ENCODE measurements around the gene TOM1.

The TOM1 gene

DNA sequence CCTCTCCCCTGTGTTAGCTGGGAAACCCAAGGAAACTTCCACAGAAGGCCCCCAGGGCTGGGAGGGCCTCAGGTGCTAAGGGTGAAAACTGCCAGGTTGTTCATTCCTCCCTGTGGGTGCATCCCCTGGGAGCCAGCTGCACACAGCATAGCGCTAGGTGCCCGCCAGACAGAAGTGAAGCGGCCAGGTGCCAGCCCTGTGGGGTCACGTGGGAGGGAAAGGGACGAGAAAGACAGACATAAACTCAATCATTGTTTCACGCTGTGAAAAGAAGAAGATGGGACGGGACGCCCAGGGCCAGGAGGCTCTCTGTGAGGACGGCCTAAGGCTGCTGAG lies 49.6 kb downstream of the TOM1 start:
- H3K9me3 ChIP-seq (ENCODE audit: control insufficient read depth, insufficient read depth, low read length), result no peaks in the 10 kb centered on the region
- H3K4me3 ChIP-seq (ENCODE audit: low read depth, low read length), result no peak overlapping the region
- H3K9ac ChIP-seq (ENCODE audit: low read depth, low read length), result no peak overlapping the region; the same call in 1 of the 2 replicates
- H3K4me1 ChIP-seq (ENCODE audit: control insufficient read depth, insufficient read depth, low read length), result peaks cover 10% of the 10 kb centered on the region; the same call in 1 of the 2 replicates
- no peak overlapping the region for H3K27ac ChIP-seq (ENCODE audit: low read depth, low read length)
- H3K27me3 ChIP-seq (ENCODE audit: control insufficient read depth, insufficient read depth, low read length), result peaks cover 6% of the 10 kb centered on the region
- H3K36me3 ChIP-seq (ENCODE audit: control insufficient read depth, insufficient read depth, low read length), result no peaks in the 10 kb centered on the region

DNA sequence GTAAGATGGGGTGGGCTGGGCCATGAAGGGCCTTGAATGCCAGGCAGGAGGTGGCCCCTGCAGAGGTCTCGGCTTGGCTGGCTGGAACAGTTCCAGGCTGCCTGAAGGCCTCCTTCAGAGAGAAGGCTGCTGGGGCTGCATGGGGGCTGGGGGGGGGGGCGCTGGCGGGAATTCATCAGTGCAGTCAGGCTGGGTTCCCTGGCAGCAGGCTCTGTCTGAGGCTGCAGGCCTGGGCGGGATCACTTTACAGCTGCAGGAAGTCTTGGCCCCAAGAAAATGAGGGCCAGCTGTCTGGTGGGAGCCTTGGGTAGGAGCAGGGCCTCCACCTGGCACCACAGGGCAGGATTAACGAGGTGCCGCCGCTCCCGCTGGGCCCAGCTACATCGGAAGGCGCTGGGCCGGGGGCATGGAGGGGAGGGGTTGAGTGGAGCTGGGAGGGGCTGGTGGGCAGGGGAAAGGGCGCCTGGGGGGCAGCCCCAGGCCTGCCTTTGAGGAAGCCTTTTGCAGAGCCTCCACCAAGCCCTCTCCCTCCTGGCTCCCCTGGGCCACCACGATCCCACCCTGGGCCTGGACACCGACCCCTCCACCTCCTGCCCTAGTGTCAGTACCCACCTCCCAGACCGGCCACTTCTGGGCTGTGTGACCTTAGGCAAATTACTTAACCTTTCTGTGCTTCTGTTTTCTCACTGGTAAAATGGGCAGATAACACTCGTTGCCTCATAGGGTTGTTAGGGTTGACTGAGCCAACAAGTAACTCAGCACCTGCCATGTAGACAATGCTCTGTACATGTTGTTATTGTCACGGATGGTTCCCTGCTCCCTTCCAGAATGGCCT lies 50.2 kb downstream of the TOM1 start:
- peaks cover 6% of the 10 kb centered on the region for H3K27me3 ChIP-seq (ENCODE audit: control insufficient read depth, insufficient read depth, low read length)
- no peak overlapping the region for H3K4me3 ChIP-seq (ENCODE audit: low read depth, low read length)
- H3K4me1 ChIP-seq (ENCODE audit: control insufficient read depth, insufficient read depth, low read length), result peaks cover 10% of the 10 kb centered on the region; the same call in 1 of the 2 replicates
- no peaks in the 10 kb centered on the region for H3K9me3 ChIP-seq (ENCODE audit: control insufficient read depth, insufficient read depth, low read length)
- no peaks in the 10 kb centered on the region for H3K36me3 ChIP-seq (ENCODE audit: control insufficient read depth, insufficient read depth, low read length)
- no peak overlapping the region for H3K27ac ChIP-seq (ENCODE audit: low read depth, low read length)
- H3K9ac ChIP-seq (ENCODE audit: low read depth, low read length), result no peak overlapping the region; the same call in 1 of the 2 replicates

DNA sequence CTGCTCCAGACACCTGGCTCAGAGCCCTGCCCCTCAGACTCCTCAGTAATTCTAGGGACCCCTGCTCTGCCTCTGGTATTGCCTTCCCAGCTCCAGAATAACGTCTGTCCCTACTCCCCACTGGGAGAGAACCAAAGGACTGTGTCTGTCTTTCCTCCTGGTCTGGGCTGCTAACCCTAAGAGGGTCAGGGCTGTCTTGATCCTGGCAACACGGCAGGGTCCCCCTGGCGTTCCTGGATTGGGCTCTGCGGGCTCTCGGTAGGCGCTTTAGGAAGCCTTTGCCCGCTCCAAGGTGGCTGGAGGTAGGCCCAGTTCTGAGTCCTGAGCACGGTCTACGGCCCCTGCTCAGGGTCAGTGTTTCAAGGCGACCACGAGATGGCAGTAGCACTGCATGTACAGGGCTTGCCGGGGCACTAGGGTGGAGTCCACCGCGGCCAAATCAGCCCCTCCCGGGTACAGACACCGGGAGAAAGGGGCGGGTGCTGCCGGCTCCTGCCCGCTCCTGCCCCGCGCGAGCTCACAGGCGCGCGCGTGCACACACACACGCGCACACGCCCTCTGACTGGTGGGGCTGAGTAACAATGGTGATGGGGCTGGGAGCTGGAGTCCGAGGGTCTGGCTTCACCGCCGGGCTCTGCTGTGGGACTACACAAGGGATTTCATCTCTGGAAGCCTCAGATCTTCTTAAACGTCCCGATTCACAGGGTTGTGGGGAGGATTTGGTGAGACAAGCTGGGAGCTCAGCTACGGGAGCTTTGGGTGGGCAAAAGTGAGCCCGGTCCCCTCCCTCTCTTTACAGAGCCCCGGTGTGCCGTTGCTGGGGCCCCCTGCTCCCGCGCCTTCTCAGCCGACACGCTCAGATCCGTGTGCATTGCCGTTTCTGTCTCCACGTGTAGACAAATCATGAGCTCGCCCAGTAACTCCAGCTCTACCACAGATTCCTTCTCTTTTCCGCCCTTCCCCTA lies 51.1 kb downstream of the TOM1 start:
- H3K36me3 ChIP-seq (ENCODE audit: control insufficient read depth, insufficient read depth, low read length), result no peaks in the 10 kb centered on the region
- H3K9ac ChIP-seq (ENCODE audit: low read depth, low read length), result peak overlapping the region; percentile 55
- H3K27ac ChIP-seq (ENCODE audit: low read depth, low read length), result no peak overlapping the region
- peaks cover 10% of the 10 kb centered on the region; the same call in 1 of the 2 replicates for H3K4me1 ChIP-seq (ENCODE audit: control insufficient read depth, insufficient read depth, low read length)
- H3K9me3 ChIP-seq (ENCODE audit: control insufficient read depth, insufficient read depth, low read length), result no peaks in the 10 kb centered on the region
- H3K27me3 ChIP-seq (ENCODE audit: control insufficient read depth, insufficient read depth, low read length), result peaks cover 6% of the 10 kb centered on the region
- H3K4me3 ChIP-seq (ENCODE audit: low read depth, low read length), result peak overlapping the region; percentile 77

DNA sequence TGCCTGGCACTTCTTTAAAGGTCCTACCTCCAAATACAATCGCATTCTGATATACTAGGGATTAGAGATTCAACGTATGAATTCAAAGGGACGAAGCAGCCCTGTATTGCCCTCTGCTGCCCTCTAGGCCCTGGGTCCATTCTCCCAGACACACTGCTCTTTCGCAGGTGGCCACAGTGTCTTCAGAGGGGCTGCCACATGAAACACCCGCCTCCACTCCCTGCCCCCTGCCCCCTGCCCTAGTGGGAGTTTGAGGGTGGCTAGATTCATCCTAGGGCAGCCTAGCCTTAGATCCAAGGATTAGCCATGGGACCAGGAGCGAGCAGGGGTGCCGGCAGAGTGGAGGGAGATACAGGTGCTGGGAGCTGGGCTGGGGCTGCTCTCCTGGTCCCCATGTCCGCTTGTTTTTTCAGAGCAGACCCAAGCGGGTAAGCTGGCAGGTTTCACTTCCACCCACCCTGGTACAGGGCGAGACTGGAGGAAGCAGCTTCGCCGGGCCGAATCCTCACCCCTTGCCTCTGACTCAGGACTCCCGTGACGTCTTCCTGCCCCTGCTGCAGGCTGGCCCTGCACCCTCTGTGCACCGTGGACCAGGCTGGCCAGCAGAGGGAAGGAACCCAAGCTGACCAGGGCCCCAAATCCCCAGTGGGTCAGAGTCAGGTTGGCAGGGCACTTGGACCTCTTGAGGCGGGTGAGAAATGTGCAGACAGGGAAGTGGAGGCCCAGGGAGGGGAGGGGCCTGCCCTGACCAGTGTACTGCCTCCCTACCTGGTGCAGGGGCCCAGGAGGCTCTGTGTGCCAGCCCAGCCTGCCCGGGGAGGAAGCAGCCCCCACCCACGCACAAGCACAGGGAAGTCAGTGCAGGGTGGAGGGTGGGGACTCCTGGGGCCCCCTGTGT lies 52.8 kb downstream of the TOM1 start:
- Histone ChIP-seq H3K27ac (ENCODE audit: low read depth, low read length) (no peak overlapping the region), H3K4me1 (ENCODE audit: control insufficient read depth, insufficient read depth, low read length) (peaks cover 10% of the 10 kb centered on the region; the same call in 1 of the 2 replicates), H3K27me3 (ENCODE audit: control insufficient read depth, insufficient read depth, low read length) (peaks cover 6% of the 10 kb centered on the region), H3K9ac (ENCODE audit: low read depth, low read length) (no peak overlapping the region), H3K9me3 (ENCODE audit: control insufficient read depth, insufficient read depth, low read length) (no peaks in the 10 kb centered on the region), H3K4me3 (ENCODE audit: low read depth, low read length) (no peak overlapping the region), H3K36me3 (ENCODE audit: control insufficient read depth, insufficient read depth, low read length) (no peaks in the 10 kb centered on the region)

DNA sequence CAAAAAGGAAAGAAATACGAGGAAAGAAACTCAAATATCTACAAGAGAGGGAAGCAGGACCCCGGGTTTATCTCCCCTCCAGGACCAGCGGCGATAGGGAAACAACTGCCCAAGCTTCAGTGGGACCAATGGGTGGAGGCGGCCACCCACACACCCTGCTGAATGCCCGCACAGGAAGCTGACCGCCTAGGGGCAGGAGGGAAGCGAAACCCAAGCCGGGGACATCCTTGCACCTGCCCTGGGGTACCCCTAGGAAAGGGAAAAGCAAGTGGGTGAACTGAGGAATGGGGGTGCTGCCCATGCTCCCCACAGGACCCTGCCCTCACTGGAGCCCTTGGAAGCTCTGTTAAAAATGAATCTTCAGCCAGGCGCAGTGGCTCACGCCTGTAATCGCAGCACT lies 53.6 kb downstream of the TOM1 start:
- peaks cover 6% of the 10 kb centered on the region for H3K27me3 ChIP-seq (ENCODE audit: control insufficient read depth, insufficient read depth, low read length)
- H3K4me1 ChIP-seq (ENCODE audit: control insufficient read depth, insufficient read depth, low read length), result peaks cover 10% of the 10 kb centered on the region; the same call in 1 of the 2 replicates
- H3K4me3 ChIP-seq (ENCODE audit: low read depth, low read length), result no peak overlapping the region
- no peaks in the 10 kb centered on the region for H3K9me3 ChIP-seq (ENCODE audit: control insufficient read depth, insufficient read depth, low read length)
- no peak overlapping the region for H3K27ac ChIP-seq (ENCODE audit: low read depth, low read length)
- H3K36me3 ChIP-seq (ENCODE audit: control insufficient read depth, insufficient read depth, low read length), result no peaks in the 10 kb centered on the region
- no peak overlapping the region for H3K9ac ChIP-seq (ENCODE audit: low read depth, low read length)

DNA sequence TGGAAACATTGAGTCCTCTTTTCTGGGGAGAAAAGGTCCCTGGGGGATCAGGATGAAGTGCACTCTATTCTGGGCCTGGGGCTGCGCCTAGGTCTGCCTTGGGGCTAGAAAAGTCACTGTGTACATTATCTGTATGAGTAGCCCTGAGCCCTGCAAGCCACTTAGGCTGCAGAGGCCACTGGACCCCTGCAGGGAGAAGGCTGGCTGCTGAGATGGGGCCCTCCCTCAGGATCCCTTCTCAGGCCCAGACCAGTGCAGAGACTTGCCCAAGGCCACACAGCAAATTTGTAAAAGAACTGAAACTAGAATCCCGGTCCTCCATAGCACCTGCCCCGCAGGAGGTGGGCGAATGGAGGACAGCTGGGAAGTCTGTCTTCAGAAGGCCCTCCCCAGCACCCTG lies 54.4 kb downstream of the TOM1 start:
- no peak overlapping the region for H3K9ac ChIP-seq (ENCODE audit: low read depth, low read length)
- peaks cover 10% of the 10 kb centered on the region; the same call in 1 of the 2 replicates for H3K4me1 ChIP-seq (ENCODE audit: control insufficient read depth, insufficient read depth, low read length)
- H3K4me3 ChIP-seq (ENCODE audit: low read depth, low read length), result no peak overlapping the region
- no peaks in the 10 kb centered on the region for H3K9me3 ChIP-seq (ENCODE audit: control insufficient read depth, insufficient read depth, low read length)
- peaks cover 6% of the 10 kb centered on the region for H3K27me3 ChIP-seq (ENCODE audit: control insufficient read depth, insufficient read depth, low read length)
- no peaks in the 10 kb centered on the region for H3K36me3 ChIP-seq (ENCODE audit: control insufficient read depth, insufficient read depth, low read length)
- H3K27ac ChIP-seq (ENCODE audit: low read depth, low read length), result no peak overlapping the region

DNA sequence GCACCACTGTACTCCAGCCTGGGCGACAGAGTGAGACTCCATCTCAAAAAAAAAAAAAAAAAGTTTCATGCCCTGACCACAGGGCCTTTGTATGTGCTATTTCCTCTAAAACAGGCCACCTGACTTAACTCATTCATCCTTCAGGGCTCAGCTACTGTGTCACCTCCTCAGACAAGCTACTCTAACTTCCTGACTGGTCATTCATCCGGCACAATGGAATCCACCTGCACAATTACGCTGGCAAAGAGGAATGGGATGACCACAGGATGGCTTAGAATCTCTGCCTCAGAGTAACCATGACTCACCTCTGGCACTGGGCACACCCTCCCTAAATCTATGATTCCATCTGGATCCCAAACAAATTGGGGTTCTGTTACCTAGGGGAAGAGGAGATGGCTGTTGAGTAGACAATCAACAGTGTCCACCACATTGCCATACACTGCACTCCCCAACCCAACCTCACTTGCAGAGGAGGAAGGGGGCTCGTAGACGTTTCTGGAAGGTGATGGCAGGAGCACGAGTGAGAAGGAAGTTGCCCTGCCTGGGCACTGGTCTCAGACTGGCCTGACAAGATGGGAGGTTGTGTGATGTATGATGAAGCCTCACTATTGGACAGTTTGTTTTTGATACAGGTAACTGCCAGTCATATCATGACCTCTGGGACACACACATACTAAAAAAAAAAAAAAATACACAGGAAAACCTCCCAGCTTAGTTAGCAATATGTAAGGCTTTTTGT lies 58.4 kb downstream of the TOM1 start:
- Histone ChIP-seq H3K27me3 (ENCODE audit: control insufficient read depth, insufficient read depth, low read length) (no peaks in the 10 kb centered on the region), H3K27ac (ENCODE audit: low read depth, low read length) (no peak overlapping the region), H3K4me3 (ENCODE audit: low read depth, low read length) (no peak overlapping the region), H3K9me3 (ENCODE audit: control insufficient read depth, insufficient read depth, low read length) (no peaks in the 10 kb centered on the region), H3K9ac (ENCODE audit: low read depth, low read length) (no peak overlapping the region), H3K36me3 (ENCODE audit: control insufficient read depth, insufficient read depth, low read length) (no peaks in the 10 kb centered on the region), H3K4me1 (ENCODE audit: control insufficient read depth, insufficient read depth, low read length) (no peaks in the 10 kb centered on the region)

DNA sequence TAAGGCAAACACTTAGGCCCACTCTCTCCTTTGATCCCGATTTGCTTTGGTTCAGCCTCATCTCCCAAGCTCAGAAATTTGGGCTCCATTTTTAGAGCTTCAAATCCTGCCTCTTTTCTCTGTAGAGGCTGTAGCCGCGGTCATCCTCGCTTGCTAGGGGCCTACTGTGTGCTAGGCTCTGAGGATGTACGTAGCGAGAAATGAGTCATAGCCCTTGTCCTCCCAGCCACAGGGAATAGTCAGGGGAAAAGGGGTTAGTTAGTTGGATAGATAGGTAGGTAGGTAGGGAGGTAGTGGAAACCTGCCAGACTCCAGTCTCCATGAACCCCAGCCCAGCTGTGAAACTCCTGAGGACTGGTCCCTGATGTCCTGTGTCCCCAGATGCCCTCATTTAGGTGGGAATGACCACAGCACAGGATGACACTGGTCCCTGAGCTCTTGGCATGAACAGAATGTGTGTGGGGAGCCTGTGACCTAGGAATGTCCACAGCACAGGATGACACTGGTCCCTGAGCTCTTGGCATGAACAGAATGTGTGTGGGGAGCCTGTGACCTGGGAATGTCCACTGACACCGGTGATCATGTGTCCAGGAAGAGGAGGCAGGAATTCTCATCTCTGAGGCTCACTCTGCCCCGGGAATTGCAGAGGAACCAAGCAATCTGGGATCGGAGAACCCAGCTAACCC lies 59.8 kb downstream of the TOM1 start:
- Histone ChIP-seq H3K27ac (ENCODE audit: low read depth, low read length) (no peak overlapping the region), H3K36me3 (ENCODE audit: control insufficient read depth, insufficient read depth, low read length) (no peaks in the 10 kb centered on the region)

DNA sequence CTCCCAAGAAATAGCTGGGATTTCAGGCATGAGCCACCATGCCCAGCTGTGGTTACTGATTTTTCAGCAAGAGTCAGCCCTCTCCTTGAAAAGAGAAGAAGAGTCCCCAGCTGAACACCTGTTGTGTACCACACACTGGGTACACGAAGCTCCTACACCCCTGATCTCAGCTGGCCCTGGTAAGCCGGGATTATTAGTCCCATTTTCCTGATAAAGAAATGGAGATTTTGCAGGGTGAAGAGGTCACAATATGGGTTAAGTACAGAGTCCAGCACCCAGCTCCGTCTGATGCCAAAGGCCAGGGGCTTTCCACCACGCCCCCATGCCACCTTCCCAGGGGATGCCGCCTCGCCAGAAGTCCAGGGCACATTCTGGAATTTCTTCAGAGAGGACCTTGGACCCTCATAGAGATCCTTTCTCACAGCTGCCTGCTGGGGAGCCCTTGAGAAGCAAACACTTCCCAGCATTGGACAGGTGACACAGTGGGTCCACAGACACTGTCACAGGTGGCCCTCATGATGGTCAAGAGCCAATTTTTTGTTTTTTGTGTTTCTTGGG lies 61.4 kb downstream of the TOM1 start:
- H3K4me3 ChIP-seq (ENCODE audit: low read depth, low read length), result no peak overlapping the region
- no peaks in the 10 kb centered on the region for H3K4me1 ChIP-seq (ENCODE audit: control insufficient read depth, insufficient read depth, low read length)
- no peak overlapping the region for H3K27ac ChIP-seq (ENCODE audit: low read depth, low read length)
- H3K9ac ChIP-seq (ENCODE audit: low read depth, low read length), result no peak overlapping the region
- no peaks in the 10 kb centered on the region for H3K9me3 ChIP-seq (ENCODE audit: control insufficient read depth, insufficient read depth, low read length)
- no peaks in the 10 kb centered on the region for H3K36me3 ChIP-seq (ENCODE audit: control insufficient read depth, insufficient read depth, low read length)
- H3K27me3 ChIP-seq (ENCODE audit: control insufficient read depth, insufficient read depth, low read length), result no peaks in the 10 kb centered on the region

More for the DNA sequence above, 59.8 kb downstream of the TOM1 start:
- H3K27me3 ChIP-seq (ENCODE audit: control insufficient read depth, insufficient read depth, low read length), result no peaks in the 10 kb centered on the region
- no peak overlapping the region for H3K4me3 ChIP-seq (ENCODE audit: low read depth, low read length)
- H3K9me3 ChIP-seq (ENCODE audit: control insufficient read depth, insufficient read depth, low read length), result no peaks in the 10 kb centered on the region
- no peak overlapping the region for H3K9ac ChIP-seq (ENCODE audit: low read depth, low read length)
- no peaks in the 10 kb centered on the region for H3K4me1 ChIP-seq (ENCODE audit: control insufficient read depth, insufficient read depth, low read length)
